HFFc6 (cell line): Measurements from ENCODE around the gene CACNA1D. TPM values are rescaled to one million over a fixed set of nuclear protein-coding genes. Genes with fewer than 3 reads are reported as not detected.

Experiments
- DNase-seq: peaks from one replicate; pipeline ENCODE4 v3.0.0-alpha.2; 2018
- H3K27ac Mint-ChIP-seq: 2 replicates; pipeline ENCODE4 v1.8.0; 2020; ENCODE audit warnings: mild to moderate bottlenecking, mixed read lengths
- H3K27me3 Mint-ChIP-seq: 2 replicates; pipeline ENCODE4 v1.8.0; 2021; ENCODE audit warnings: mild to moderate bottlenecking, moderate library complexity, mixed read lengths; ENCODE audit not compliant: insufficient read depth
- H3K36me3 Mint-ChIP-seq: 2 replicates; pipeline ENCODE4 v1.8.0; 2021; ENCODE audit warnings: low read depth, mixed read lengths
- H3K4me1 Mint-ChIP-seq: 2 replicates; pipeline ENCODE4 v1.8.0; 2020; ENCODE audit warnings: low read depth, mixed read lengths
- H3K4me3 Mint-ChIP-seq: 2 replicates; pipeline ENCODE4 v1.8.0; 2020; ENCODE audit warnings: mild to moderate bottlenecking, moderate library complexity, mixed read lengths
- H3K9me3 Mint-ChIP-seq: 2 replicates; pipeline ENCODE4 v1.8.0; 2020; ENCODE audit warnings: mild to moderate bottlenecking, mixed read lengths
- CTCF ChIP-seq: fragments of 200-600 bp; sonication (generic); IDR thresholded peaks from 2 replicates; pipeline ENCODE4 v1.5.0; 2021; ENCODE audit warnings: antibody characterized with exemption, mild to moderate bottlenecking
- total RNA-seq, 6 experiments: library from RNA; stranded (reverse); fragmentation: NEBNext Ultra II Directional; extraction: Animal tissue kit (Norgen Biotek cat#: 25700); gene quantifications; 2 replicates in 1 of 6; 3 replicates in 5 of 6; pipeline ENCODE4 v1.2.3, GENCODE V29; 2021

Gene CACNA1D
- total RNA-seq, 6 experiments from 2014 or later = 0.09 TPM; not detected in 5

GRCh38 chr3:53496984-53497383, 2.6 kb downstream of the CACNA1D start:
- H3K27me3 Mint-ChIP-seq = peaks cover 31% of the 10 kb centered on the region
- no peak overlapping the region for H3K4me3 Mint-ChIP-seq
- no peaks in the 10 kb centered on the region for H3K4me1 Mint-ChIP-seq
- H3K9me3 Mint-ChIP-seq = no peaks in the 10 kb centered on the region
- H3K36me3 Mint-ChIP-seq = no peaks in the 10 kb centered on the region
- H3K27ac Mint-ChIP-seq = no peak overlapping the region
- no peak for DNase-seq
- TF ChIP-seq CTCF = no peak

DNA sequence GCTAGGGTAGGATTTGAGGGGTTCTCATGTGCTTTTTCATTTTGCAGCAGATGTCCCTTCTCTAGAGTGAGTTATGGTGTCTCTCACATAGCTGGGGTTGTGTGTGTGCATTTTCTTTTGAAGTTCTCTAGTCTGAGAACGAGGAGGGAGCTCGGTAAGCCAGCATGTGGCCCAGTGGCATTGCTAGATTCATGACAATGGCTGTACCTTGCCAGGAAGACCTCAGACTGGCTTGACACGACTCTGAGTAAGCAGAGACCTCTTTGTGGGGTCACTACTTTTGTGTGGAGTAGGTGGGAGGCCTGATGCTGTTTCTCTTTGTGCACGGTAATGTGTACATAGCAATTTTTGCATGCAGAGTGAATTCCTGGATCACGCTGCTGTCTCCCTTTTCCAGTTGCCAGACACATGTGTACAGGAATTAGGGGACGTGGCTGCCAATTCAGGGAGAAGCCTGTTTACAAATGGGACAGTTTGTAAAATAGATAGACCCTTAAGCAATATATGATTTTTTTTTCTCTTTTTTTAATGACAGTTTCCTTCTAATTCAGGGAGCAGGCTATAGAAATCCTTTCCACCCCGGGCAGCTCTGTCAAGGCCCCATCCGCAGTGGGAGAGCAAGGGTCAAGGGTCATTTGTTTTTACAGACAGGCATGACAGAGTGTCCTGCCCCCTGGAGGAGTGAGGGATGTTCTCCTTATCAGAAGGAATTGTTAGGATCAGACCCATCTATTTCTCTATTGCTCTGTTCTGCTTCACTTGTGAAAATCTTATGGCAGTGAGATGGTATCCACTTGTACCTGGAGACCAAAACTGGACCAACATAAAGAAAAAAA, 4.6 kb downstream of the CACNA1D start:
- no peak overlapping the region for H3K27ac Mint-ChIP-seq
- no peaks in the 10 kb centered on the region for H3K4me1 Mint-ChIP-seq
- no peaks in the 10 kb centered on the region for H3K36me3 Mint-ChIP-seq
- H3K9me3 Mint-ChIP-seq = no peaks in the 10 kb centered on the region
- no peak overlapping the region for H3K4me3 Mint-ChIP-seq
- peak; percentile 9; the same call in 1 of the 2 replicates for TF ChIP-seq CTCF
- peaks cover 20% of the 10 kb centered on the region for H3K27me3 Mint-ChIP-seq
- DNase-seq = no peak

DNA sequence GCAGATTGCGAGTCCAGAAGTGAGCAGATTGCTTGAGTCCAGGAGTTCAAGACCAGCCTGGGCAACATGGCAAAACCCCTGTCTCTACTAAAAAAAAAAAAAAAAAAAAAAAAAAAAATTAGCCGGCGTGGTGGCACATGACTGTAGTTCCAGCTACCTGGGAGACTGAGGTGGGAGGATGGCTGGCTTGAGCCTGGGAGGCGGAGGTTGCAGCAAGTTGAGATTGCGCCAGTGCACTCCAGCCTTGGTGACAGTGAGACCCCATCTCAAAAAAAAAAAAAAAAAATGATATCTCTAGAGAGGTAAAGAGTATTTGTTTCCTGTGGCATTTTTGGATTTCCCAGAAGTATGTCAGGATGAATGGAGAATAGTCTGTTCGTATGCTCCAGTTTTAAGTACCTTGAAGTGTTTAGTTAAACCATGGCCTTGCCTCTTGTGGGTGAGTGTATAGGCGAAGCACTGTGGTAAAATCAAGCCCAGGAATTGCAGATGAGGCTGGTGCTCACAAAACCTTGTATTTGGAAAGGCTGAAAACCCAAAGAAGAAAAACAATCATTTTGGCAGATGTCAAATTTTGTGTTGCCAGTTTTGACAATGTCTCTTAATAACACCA, 5.9 kb downstream of the CACNA1D start:
- no peak overlapping the region for H3K4me3 Mint-ChIP-seq
- H3K4me1 Mint-ChIP-seq = no peaks in the 10 kb centered on the region
- no peaks in the 10 kb centered on the region for H3K9me3 Mint-ChIP-seq
- TF ChIP-seq CTCF = no peak
- no peaks in the 10 kb centered on the region for H3K36me3 Mint-ChIP-seq
- H3K27me3 Mint-ChIP-seq = peaks cover 23% of the 10 kb centered on the region
- H3K27ac Mint-ChIP-seq = no peak overlapping the region
- DNase-seq = no peak

- H3K27me3 Mint-ChIP-seq = peaks cover 22% of the 10 kb centered on the region
- H3K4me3 Mint-ChIP-seq = no peak overlapping the region
- no peak overlapping the region for H3K27ac Mint-ChIP-seq
- no peaks in the 10 kb centered on the region for H3K4me1 Mint-ChIP-seq
- no peak for TF ChIP-seq CTCF
- no peaks in the 10 kb centered on the region for H3K36me3 Mint-ChIP-seq
- DNase-seq = no peak
- no peaks in the 10 kb centered on the region for H3K9me3 Mint-ChIP-seq
These were observed 6.8 kb downstream of the CACNA1D start for GRCh38 chr3:53501178-53501577.

- no peak overlapping the region for H3K27ac Mint-ChIP-seq
- no peak for TF ChIP-seq CTCF
- H3K4me3 Mint-ChIP-seq = no peak overlapping the region
- H3K4me1 Mint-ChIP-seq = no peaks in the 10 kb centered on the region
- DNase-seq = no peak
- H3K27me3 Mint-ChIP-seq = peaks cover 13% of the 10 kb centered on the region
- H3K36me3 Mint-ChIP-seq = no peaks in the 10 kb centered on the region
- no peaks in the 10 kb centered on the region for H3K9me3 Mint-ChIP-seq
These were observed 8.3 kb downstream of the CACNA1D start for GRCh38 chr3:53502737-53503136.
